Sigmoid colon (tissue), 4 donors: Measurements from ENCODE around the gene ECM1.

ENCODE experiments used
- POLR2AphosphoS5 ChIP-seq, 4 donors: sonication (generic); formaldehyde crosslinking; IDR thresholded peaks; one replicate each; pipeline ENCODE4 v1.6.1; 2017; ENCODE audit warnings: antibody characterized with exemption in 4 of 4
- TF ChIP-seq, protein P1 (sequence below), 4 experiments: fragments of 450-650 bp in 3 of 4; fragments of 200-600 bp in 1 of 4; IDR thresholded peaks; one replicate each; pipeline ENCODE4 v1.5.1; 2016 to 2019; ENCODE audit warnings: antibody characterized with exemption in 4 of 4, mild to moderate bottlenecking in 3 of 4, moderate library complexity in 2 of 4

DNA sequence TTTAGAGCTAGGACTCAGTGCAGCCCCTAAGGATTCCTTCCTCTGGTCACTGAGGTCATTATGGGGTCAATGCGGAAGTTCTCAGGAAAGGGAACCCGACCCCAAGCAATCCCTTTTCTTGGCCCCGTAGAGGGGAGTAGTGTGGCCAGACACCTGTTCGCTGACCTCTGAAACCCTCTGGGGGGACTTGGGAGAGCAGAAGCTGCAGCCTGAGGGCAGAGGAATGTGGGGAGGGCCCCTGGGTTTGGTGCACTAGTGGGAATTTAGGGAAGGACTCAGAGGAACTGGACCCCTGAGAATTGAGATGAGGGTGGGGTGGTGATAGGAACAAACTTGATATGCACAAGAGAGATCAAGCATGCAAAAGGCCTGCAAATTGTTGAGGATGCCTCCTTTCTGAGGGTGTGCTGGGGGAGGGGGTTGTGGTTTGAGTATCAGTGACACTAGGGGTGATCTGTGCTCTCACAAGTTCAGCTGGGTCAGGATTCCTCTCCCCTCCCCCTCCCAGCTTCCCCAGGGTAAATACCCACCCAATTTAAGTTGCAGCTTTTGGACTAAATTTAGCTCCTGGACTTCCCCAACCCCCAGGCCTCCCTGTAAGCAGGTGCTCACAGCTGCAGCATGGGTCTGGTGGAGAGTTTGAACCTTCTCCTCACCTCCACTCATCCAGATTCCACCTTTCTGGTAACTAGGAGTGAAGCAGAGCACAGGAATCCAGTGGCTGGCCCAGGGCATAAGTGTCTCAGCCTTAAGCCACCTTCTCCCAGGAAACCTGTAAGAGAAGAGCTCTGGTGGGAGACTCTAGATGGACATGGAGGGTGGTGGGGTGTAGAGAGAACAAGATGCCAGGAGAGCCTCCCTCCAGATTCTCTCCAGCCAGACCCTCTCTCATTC, 54.8 kb downstream of the ECM1 start:
- TF ChIP-seq, protein P1, sequence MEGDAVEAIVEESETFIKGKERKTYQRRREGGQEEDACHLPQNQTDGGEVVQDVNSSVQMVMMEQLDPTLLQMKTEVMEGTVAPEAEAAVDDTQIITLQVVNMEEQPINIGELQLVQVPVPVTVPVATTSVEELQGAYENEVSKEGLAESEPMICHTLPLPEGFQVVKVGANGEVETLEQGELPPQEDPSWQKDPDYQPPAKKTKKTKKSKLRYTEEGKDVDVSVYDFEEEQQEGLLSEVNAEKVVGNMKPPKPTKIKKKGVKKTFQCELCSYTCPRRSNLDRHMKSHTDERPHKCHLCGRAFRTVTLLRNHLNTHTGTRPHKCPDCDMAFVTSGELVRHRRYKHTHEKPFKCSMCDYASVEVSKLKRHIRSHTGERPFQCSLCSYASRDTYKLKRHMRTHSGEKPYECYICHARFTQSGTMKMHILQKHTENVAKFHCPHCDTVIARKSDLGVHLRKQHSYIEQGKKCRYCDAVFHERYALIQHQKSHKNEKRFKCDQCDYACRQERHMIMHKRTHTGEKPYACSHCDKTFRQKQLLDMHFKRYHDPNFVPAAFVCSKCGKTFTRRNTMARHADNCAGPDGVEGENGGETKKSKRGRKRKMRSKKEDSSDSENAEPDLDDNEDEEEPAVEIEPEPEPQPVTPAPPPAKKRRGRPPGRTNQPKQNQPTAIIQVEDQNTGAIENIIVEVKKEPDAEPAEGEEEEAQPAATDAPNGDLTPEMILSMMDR (IDR thresholded peaks at IDR 0.05) = no peak
- TF ChIP-seq POLR2AphosphoS5 (IDR thresholded peaks at IDR 0.05) = no peak
